ENCODE data around the gene NEUROD2. TPM values are rescaled to one million over a fixed set of nuclear protein-coding genes. Genes with fewer than 3 reads are reported as not detected.

The NEUROD2 gene
- total RNA-seq, 2 donors from 2014 or later: not detected

DNA sequence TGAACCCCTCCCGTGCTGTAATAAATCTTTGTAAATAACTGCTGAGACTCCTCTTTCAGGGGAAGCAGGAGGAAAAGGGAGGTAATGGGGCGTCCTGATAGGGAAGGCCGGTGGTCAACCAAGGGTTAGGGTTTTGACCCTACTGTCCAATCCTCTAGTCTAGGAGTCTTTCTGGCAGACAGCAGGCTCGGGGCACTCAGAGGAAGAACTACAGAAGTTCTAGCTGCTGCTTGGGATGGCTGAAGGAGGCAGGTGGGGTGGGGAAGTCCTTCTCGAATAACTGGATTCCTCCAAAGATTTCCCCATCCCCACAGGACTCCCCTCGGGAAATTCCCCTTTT is 28.8 kb upstream of the NEUROD2 start:
- Histone ChIP-seq H3K27me3 (ENCODE audit: control insufficient read depth, insufficient read depth, low read length, poor library complexity, severe bottlenecking) (no peaks in the 10 kb centered on the region), H3K27ac (ENCODE audit: low read depth, low read length) (no peak overlapping the region), H3K36me3 (ENCODE audit: control insufficient read depth, insufficient read depth, low read length) (no peaks in the 10 kb centered on the region), H3K4me1 (ENCODE audit: control insufficient read depth, insufficient read depth, low read length) (no peaks in the 10 kb centered on the region), H3K9me3 (ENCODE audit: control insufficient read depth, low read length) (no peaks in the 10 kb centered on the region), H3K9ac (ENCODE audit: extremely low read depth, low read length, poor library complexity, severe bottlenecking) (no peak overlapping the region), H3K4me3 (ENCODE audit: low read length) (peak overlapping the region; percentile 84)
- no peak for DNase-seq
- WGBS, 2 experiments (ENCODE audit: insufficient coverage in 1 of 2, insufficient read length in 1 of 2): 17 to 60% methylated on average over 1 to 6 of the region's 6 CpGs
- peak overlapping the region; percentile 86 for H3K4me3 Mint-ChIP-seq
- peaks cover 3% of the 10 kb centered on the region for H3K27me3 Mint-ChIP-seq (ENCODE audit: insufficient read depth)
- TF ChIP-seq, protein P1, sequence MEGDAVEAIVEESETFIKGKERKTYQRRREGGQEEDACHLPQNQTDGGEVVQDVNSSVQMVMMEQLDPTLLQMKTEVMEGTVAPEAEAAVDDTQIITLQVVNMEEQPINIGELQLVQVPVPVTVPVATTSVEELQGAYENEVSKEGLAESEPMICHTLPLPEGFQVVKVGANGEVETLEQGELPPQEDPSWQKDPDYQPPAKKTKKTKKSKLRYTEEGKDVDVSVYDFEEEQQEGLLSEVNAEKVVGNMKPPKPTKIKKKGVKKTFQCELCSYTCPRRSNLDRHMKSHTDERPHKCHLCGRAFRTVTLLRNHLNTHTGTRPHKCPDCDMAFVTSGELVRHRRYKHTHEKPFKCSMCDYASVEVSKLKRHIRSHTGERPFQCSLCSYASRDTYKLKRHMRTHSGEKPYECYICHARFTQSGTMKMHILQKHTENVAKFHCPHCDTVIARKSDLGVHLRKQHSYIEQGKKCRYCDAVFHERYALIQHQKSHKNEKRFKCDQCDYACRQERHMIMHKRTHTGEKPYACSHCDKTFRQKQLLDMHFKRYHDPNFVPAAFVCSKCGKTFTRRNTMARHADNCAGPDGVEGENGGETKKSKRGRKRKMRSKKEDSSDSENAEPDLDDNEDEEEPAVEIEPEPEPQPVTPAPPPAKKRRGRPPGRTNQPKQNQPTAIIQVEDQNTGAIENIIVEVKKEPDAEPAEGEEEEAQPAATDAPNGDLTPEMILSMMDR (conservative IDR thresholded peaks at IDR 0.05): no peak
- H3K36me3 Mint-ChIP-seq (ENCODE audit: low read depth): no peaks in the 10 kb centered on the region
- H3K4me1 Mint-ChIP-seq: peaks cover 33% of the 10 kb centered on the region
- H3K9me3 Mint-ChIP-seq: no peaks in the 10 kb centered on the region
- peak overlapping the region; percentile 52 for H3K27ac Mint-ChIP-seq

DNA sequence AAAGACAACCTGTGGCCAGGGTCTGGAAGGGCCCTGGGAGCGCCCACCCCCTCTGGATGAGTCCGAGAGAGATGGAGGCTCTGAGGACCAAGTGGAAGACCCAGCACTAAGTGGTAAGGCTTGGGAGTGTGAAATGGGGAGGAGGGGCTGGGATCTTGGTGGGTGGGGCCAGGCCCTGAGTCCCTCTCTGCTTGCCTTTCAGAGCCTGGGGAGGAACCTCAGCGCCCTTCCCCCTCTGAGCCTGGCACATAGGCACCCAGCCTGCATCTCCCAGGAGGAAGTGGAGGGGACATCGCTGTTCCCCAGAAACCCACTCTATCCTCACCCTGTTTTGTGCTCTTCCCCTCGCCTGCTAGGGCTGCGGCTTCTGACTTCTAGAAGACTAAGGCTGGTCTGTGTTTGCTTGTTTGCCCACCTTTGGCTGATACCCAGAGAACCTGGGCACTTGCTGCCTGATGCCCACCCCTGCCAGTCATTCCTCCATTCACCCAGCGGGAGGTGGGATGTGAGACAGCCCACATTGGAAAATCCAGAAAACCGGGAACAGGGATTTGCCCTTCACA is 28.0 kb upstream of the NEUROD2 start:
- no peaks in the 10 kb centered on the region for H3K36me3 ChIP-seq (ENCODE audit: control insufficient read depth, insufficient read depth, low read length)
- DNase-seq: peak; percentile 83
- no peaks in the 10 kb centered on the region for H3K36me3 Mint-ChIP-seq (ENCODE audit: low read depth)
- H3K27ac Mint-ChIP-seq: no peak overlapping the region
- H3K27me3 ChIP-seq (ENCODE audit: control insufficient read depth, insufficient read depth, low read length, poor library complexity, severe bottlenecking): no peaks in the 10 kb centered on the region
- no peaks in the 10 kb centered on the region for H3K4me1 ChIP-seq (ENCODE audit: control insufficient read depth, insufficient read depth, low read length)
- H3K4me3 Mint-ChIP-seq: no peak overlapping the region
- H3K9me3 ChIP-seq (ENCODE audit: control insufficient read depth, low read length): no peaks in the 10 kb centered on the region
- H3K9me3 Mint-ChIP-seq: no peaks in the 10 kb centered on the region
- no peak overlapping the region for H3K9ac ChIP-seq (ENCODE audit: extremely low read depth, low read length, poor library complexity, severe bottlenecking)
- peaks cover 39% of the 10 kb centered on the region for H3K4me1 Mint-ChIP-seq
- H3K4me3 ChIP-seq (ENCODE audit: low read length): no peak overlapping the region
- no peak overlapping the region for H3K27ac ChIP-seq (ENCODE audit: low read depth, low read length)
- peaks cover 5% of the 10 kb centered on the region for H3K27me3 Mint-ChIP-seq (ENCODE audit: insufficient read depth)
- TF ChIP-seq, protein P1 (conservative IDR thresholded peaks at IDR 0.05): no peak
- 84 to 93% methylated on average over 4 to 8 of the region's 8 CpGs for WGBS, 2 experiments (ENCODE audit: insufficient coverage in 1 of 2, insufficient read length in 1 of 2)

DNA sequence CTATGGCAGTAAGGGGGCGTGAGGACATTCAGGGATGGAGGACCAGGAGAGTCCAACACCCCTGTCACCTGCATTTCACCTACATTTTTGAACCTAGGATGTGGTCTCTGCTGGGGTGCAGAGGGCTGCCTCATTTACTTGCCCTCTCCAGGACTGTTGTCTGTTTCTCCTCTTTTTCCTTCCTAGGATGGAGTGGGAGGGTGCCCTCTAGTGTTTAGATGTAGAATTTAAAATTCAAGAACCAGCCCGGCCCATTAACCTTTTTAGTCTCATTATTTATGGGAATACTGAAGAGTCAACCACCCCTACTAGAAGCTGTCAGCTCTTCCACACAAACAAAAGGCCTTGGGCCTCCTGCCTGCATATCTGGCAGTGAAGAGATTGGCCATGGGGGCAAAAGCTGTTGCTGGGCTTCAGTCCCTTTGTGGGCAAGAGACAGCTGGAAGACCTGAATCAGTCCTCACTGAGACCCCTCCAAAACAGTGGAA is 26.7 kb upstream of the NEUROD2 start:
- H3K27me3 ChIP-seq (ENCODE audit: control insufficient read depth, insufficient read depth, low read length, poor library complexity, severe bottlenecking): no peaks in the 10 kb centered on the region
- Mint-ChIP-seq H3K4me1 (peaks cover 39% of the 10 kb centered on the region), H3K9me3 (no peaks in the 10 kb centered on the region), H3K4me3 (no peak overlapping the region), H3K27ac (no peak overlapping the region), H3K27me3 (ENCODE audit: insufficient read depth) (peaks cover 5% of the 10 kb centered on the region), H3K36me3 (ENCODE audit: low read depth) (no peaks in the 10 kb centered on the region)
- H3K4me1 ChIP-seq (ENCODE audit: control insufficient read depth, insufficient read depth, low read length): no peaks in the 10 kb centered on the region
- H3K9me3 ChIP-seq (ENCODE audit: control insufficient read depth, low read length): no peaks in the 10 kb centered on the region
- 56% methylated on average over 2 of the region's 2 CpGs; no CpG with 5 or more reads in 1 of the 2 experiments for WGBS, 2 experiments (ENCODE audit: insufficient coverage in 1 of 2, insufficient read length in 1 of 2)
- DNase-seq: no peak
- no peak overlapping the region for H3K9ac ChIP-seq (ENCODE audit: extremely low read depth, low read length, poor library complexity, severe bottlenecking)
- H3K27ac ChIP-seq (ENCODE audit: low read depth, low read length): no peak overlapping the region
- TF ChIP-seq, protein P1 (conservative IDR thresholded peaks at IDR 0.05): peak; percentile 91
- H3K36me3 ChIP-seq (ENCODE audit: control insufficient read depth, insufficient read depth, low read length): no peaks in the 10 kb centered on the region
- H3K4me3 ChIP-seq (ENCODE audit: low read length): no peak overlapping the region

Measured in endodermal cell (in vitro differentiated cells).